G401 (cell line): Measurements from ENCODE around the gene NPNT. TPM values are rescaled to one million over a fixed set of nuclear protein-coding genes. Genes with fewer than 3 reads are reported as not detected.

Experiments used
- DNase-seq: peaks from one replicate; pipeline ENCODE4 v3.0.0-alpha.2; 2015; ENCODE audit warnings: low spot score
- in situ Hi-C: cut with HindIII; loops from 2 replicates; pipeline ENCODE4 v1.10.0; 2016; ENCODE audit warnings: low sequenced_read_pairs, mixed read lengths
- total RNA-seq: library from RNA; depleted of rRNA; stranded (reverse); fragments of >200 nt; shearing (Covaris generic); gene quantifications from 2 replicates; pipeline ENCODE4 v1.2.3, GENCODE V29; 2014; rRNA removed

NPNT gene
- total RNA-seq, 1 experiment from 2014 or later, result not detected

DNA sequence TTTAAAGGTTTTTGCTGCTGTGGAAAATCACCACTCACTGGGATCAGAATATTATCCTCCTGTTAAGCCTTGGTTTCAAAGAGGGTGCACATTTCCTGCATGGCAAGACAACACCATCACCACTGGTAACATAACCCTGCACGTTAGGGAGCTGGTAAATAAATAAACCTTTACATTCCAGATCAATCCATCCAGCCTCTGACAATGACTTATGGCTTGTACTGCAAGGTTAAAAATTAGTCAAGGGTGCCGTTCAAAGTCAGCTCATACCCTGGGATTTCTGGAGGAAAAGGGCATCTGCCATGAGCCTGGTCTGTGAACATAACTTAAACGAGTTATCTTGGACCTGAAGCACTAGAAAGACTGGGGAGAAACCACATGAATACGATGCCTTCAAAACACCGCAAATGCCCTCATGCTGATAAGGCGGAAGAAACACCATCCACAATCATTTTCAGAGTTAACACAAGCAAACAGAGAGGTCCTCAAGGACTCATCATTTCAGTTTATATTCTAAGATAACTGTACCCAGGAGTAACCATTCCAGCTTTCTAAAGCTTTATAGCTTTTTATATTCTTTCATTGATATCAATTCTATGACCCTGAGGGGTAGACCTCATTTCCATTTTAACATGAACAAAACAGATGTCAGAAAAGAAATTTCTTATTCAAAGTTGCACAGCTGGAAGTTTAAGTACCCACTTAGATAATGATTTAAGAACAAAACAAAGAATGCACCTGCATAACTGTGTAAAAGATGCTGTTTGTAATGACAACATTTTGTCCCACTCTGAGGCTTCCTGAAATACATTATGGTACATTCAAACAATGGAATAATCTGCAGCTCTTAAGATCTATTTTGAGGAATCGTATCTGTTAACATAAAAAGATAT, 103.1 kb downstream of the NPNT start:
- in situ Hi-C loops, result no loop called here
- DNase-seq, result no peak

DNA sequence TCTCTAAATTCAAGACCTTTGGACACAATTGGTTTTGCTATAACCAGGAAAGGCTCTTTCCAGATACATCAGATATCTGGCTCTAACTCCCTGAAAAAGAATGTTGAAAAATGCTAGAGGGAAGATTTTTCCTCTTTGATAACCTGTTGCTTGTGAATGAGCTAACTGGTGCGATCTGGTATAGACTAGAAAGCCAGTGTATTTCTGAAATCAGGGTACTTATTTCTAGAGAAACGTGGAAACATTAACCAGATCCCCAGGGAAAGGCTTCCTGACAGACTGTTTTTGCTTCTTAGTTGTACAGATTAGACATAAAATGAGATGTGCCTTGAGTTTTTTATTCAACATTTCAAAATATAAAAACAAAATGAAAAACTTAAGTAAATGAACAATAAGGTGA, 107.7 kb downstream of the NPNT start:
- DNase-seq, result no peak
- in situ Hi-C loops, result no loop called here

GRCh38 chr4:106010761-106011160, 115.5 kb downstream of the NPNT start:
- in situ Hi-C loops, result no loop called here

DNA sequence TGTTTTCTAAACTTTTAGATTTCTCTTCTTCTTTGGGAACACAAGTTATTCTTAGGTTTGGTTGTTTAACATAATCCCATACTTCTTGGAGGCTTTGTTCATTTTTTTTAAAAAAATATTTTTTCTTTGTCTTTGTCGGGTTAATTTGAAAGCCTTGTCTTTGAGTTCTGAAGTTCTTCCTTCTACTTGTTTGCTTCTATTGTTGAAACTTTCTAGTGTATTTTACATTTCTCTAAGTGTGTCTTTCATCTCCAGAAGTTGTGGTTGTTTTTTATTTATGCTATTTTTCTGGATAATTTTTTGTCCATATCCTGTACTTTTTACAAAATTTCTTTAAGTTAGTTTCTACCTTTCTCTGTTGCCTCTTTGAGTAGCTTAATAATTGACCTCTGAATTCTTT, 116.1 kb downstream of the NPNT start:
- no peak for DNase-seq
- in situ Hi-C loops, result no loop called here

More at GRCh38 chr4:106010761-106011160, 115.5 kb downstream of the NPNT start:
- DNase-seq, result no peak

- in situ Hi-C loops, result no loop called here
- no peak for DNase-seq
Measured at GRCh38 chr4:106017975-106018374, 122.7 kb downstream of the NPNT start.

GRCh38 chr4:106019771-106020170, 124.5 kb downstream of the NPNT start:
- in situ Hi-C loops, result no loop called here
- no peak for DNase-seq

Other genes starting within 250 kb of the NPNT start
- gene INTS12, start 186.8 kb upstream of the NPNT start, total RNA-seq, result 15.3 and 30.1 TPM in 2 replicates
- 22.2 and 45.4 TPM in 2 replicates for gene GSTCD, start 186.7 kb upstream of the NPNT start, total RNA-seq